KMS-11 (cell line): ENCODE results near the gene QRICH2.

ENCODE experiments used
- H2AFZ ChIP-seq: fragments of 200-600 bp; sonication (generic); 2 replicates; pipeline ENCODE4 v1.6.1; 2016; ENCODE audit warnings: antibody characterized with exemption, mixed run types, low read depth
- H3K27ac ChIP-seq: fragments of 200-600 bp; sonication (generic); 2 replicates; pipeline ENCODE4 v1.6.1; 2016; ENCODE audit warnings: mild to moderate bottlenecking, mixed run types
- H3K27me3 ChIP-seq: fragments of 200-600 bp; sonication (generic); 2 replicates; pipeline ENCODE4 v1.6.1; 2017; ENCODE audit warnings: mild to moderate bottlenecking, low read depth, mixed run types, moderate library complexity; ENCODE audit not compliant: insufficient read depth
- H3K36me3 ChIP-seq: fragments of 200-600 bp; sonication (generic); 2 replicates; pipeline ENCODE4 v1.6.1; 2017; ENCODE audit warnings: mild to moderate bottlenecking, mixed run types; ENCODE audit not compliant: insufficient read depth
- H3K4me1 ChIP-seq: fragments of 200-600 bp; sonication (generic); 2 replicates; pipeline ENCODE4 v1.6.1; 2016; ENCODE audit warnings: mild to moderate bottlenecking, low read depth, mixed run types; ENCODE audit not compliant: poor library complexity, severe bottlenecking
- H3K4me2 ChIP-seq: fragments of 200-600 bp; sonication (generic); 2 replicates; pipeline ENCODE4 v1.7.0; 2016; ENCODE audit warnings: mild to moderate bottlenecking, mixed run types
- H3K4me3 ChIP-seq: fragments of 200-600 bp; sonication (generic); IDR thresholded peaks from 2 replicates; pipeline ENCODE4 v1.6.1; 2017; ENCODE audit warnings: low read depth, low read length, mixed read lengths; ENCODE audit not compliant: insufficient read depth
- H3K79me2 ChIP-seq: fragments of 200-600 bp; sonication (generic); 2 replicates; pipeline ENCODE4 v1.6.1; 2016; ENCODE audit warnings: low read depth, mixed run types; ENCODE audit not compliant: insufficient read depth
- H3K9ac ChIP-seq: fragments of 200-600 bp; sonication (generic); 2 replicates; pipeline ENCODE4 v1.6.1; 2016; ENCODE audit warnings: mild to moderate bottlenecking, mixed run types
- H4K20me1 ChIP-seq: fragments of 200-600 bp; sonication (generic); 2 replicates; pipeline ENCODE4 v1.6.1; 2016; ENCODE audit warnings: mild to moderate bottlenecking, mixed run types; ENCODE audit not compliant: insufficient read depth
- TF ChIP-seq, protein P1 (sequence below): fragments of 200-600 bp; sonication (generic); conservative IDR thresholded peaks from 2 replicates; pipeline ENCODE4 v1.6.1; 2017; ENCODE audit warnings: low read depth, mild to moderate bottlenecking, antibody characterized with exemption, low read length, moderate library complexity, mixed read lengths

QRICH2 gene

DNA sequence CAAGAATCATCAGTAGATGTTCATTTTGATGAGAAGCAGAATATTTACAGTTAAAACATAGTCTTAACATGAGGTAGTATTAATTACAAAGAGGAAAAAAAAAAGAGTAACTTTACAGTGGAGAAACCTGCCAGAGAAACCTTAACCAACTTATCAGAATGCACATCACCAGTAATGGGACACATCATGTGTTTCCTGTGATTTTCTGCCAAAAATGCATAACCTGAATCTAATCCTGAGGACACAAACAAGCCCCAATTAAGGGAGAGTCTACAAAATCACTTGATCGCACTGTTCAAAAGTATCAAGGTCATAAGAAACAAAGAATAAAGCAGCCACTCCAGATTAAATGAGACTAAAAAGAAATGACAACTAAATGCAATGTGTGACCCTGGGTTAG, 18.2 kb upstream of the QRICH2 start:
- Histone ChIP-seq H3K4me1 (no peaks in the 10 kb centered on the region), H3K36me3 (no peaks in the 10 kb centered on the region), H3K27ac (no peak overlapping the region), H3K79me2 (no peaks in the 10 kb centered on the region), H3K4me2 (no peak overlapping the region), H3K9ac (no peak overlapping the region), H4K20me1 (no peaks in the 10 kb centered on the region), H2AFZ (no peak overlapping the region), H3K27me3 (no peaks in the 10 kb centered on the region), H3K4me3 (no peak overlapping the region)
- TF ChIP-seq, protein P1, sequence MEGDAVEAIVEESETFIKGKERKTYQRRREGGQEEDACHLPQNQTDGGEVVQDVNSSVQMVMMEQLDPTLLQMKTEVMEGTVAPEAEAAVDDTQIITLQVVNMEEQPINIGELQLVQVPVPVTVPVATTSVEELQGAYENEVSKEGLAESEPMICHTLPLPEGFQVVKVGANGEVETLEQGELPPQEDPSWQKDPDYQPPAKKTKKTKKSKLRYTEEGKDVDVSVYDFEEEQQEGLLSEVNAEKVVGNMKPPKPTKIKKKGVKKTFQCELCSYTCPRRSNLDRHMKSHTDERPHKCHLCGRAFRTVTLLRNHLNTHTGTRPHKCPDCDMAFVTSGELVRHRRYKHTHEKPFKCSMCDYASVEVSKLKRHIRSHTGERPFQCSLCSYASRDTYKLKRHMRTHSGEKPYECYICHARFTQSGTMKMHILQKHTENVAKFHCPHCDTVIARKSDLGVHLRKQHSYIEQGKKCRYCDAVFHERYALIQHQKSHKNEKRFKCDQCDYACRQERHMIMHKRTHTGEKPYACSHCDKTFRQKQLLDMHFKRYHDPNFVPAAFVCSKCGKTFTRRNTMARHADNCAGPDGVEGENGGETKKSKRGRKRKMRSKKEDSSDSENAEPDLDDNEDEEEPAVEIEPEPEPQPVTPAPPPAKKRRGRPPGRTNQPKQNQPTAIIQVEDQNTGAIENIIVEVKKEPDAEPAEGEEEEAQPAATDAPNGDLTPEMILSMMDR: no peak

GRCh38 chr17:76318586-76318985, 10.5 kb upstream of the QRICH2 start:
- Histone ChIP-seq H3K79me2 (no peaks in the 10 kb centered on the region), H3K36me3 (no peaks in the 10 kb centered on the region)

DNA sequence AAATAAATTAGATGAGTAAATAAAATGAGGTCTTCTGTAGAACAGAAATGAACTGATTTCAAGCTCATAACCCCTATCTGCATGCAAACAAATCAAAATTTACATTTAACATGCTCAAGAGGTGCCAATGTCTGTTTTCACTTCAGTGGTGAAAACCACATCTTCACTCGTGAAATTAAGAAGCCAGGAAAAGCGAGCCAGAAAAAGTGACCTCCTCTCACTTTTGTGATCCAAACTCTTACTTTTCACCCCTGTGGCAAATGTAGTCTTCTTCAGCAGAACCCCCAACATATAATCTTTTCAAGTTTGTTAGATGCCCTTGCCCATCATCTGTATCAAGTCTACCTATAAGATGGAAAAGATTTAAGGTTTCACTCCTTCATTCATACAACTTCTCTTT, 9.5 kb upstream of the QRICH2 start:
- no peak overlapping the region for H3K27ac ChIP-seq

More at GRCh38 chr17:76318586-76318985, 10.5 kb upstream of the QRICH2 start:
- Histone ChIP-seq H3K4me3 (no peak overlapping the region), H3K9ac (no peak overlapping the region), H3K4me2 (no peak overlapping the region), H2AFZ (no peak overlapping the region), H3K27ac (no peak overlapping the region), H3K27me3 (no peaks in the 10 kb centered on the region), H4K20me1 (no peaks in the 10 kb centered on the region), H3K4me1 (no peaks in the 10 kb centered on the region)
- TF ChIP-seq, protein P1: no peak

DNA sequence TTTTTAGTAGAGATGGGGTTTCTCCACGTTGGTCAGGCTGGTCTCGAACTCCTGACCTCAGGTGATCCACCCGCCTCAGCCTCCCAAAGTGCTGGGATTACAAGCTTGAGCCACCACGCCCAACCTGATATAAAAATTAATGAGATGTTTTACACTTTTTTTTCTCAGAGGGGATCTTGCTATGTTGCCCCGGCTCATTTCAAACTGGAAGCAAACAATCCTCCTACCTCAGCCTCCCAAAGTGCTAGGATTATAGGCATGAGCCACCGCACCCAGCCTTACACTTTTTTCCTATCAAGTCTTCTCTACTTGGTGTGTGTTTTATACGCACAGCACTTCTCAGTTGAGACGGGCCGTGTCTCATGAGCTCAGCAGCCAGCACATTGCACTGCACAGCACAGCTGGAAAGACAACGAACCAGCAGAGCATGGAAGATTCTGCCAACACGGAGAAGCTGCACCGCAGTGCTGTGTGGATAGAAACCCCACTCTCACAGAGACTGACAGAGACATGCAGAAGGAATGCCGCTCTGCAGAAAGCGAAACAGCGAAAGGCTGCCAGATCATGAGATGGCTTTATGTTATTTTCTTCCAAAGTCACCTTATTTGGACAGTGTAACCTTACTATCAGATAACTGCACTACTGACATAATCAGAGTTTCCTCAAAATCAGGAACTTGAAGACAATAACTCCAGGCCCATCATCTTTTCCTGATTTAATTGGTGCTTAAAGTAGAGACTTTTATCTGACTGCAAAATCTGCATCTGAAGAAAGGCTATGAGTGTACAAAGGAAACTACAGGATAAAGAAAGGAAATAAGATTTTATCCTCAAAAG, 6.5 kb upstream of the QRICH2 start:
- Histone ChIP-seq H4K20me1 (no peaks in the 10 kb centered on the region), H3K27ac (no peak overlapping the region), H2AFZ (no peak overlapping the region), H3K4me3 (no peak overlapping the region), H3K4me2 (no peak overlapping the region), H3K9ac (no peak overlapping the region), H3K4me1 (no peaks in the 10 kb centered on the region), H3K79me2 (no peaks in the 10 kb centered on the region), H3K27me3 (no peaks in the 10 kb centered on the region), H3K36me3 (no peaks in the 10 kb centered on the region)
- TF ChIP-seq, protein P1: no peak

More for the DNA sequence above, 9.5 kb upstream of the QRICH2 start:
- no peak overlapping the region for H2AFZ ChIP-seq
- no peak overlapping the region for H3K4me2 ChIP-seq
- no peak overlapping the region for H3K4me3 ChIP-seq
- no peaks in the 10 kb centered on the region for H3K79me2 ChIP-seq
- TF ChIP-seq, protein P1: no peak
- no peak overlapping the region for H3K9ac ChIP-seq
- no peaks in the 10 kb centered on the region for H3K4me1 ChIP-seq
- H3K36me3 ChIP-seq: no peaks in the 10 kb centered on the region
- H3K27me3 ChIP-seq: no peaks in the 10 kb centered on the region
- no peaks in the 10 kb centered on the region for H4K20me1 ChIP-seq
